Stimulated activated CD4-positive, alpha-beta T cell treated with anti-CD3 and anti-CD28 coated beads, Interleukin-15, amount 100 ng/mL, for 24 hours (primary cell): ENCODE data around the gene RPIA.
"Not testable (repeated sequence)": the region's sequence is repeated elsewhere in the genome, so short reads cannot be mapped to it uniquely, and the experiment has no call there.

Experiments
- DNase-seq: peaks from one replicate; pipeline ENCODE4 v3.0.0-alpha.2; 2020

Gene RPIA

DNA sequence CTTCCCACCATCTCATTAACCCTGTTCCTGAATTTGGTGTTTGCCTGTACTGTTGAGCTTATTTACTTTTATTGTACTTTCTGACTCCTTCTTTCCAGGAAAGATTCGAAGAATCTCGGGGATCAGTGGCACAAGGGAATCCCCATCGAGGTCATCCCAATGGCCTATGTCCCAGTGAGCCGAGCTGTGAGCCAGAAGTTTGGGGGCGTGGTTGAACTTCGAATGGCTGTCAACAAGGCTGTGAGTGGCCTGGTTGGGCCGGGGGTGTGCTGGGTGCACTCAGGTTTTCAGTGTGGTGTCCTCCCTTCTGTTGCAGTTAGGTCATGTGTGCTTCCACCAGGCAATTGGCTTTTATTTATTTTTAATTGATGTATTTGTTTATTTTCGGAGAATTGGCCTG is 45.0 kb downstream of the RPIA start:
- DNase-seq, result no peak

DNA sequence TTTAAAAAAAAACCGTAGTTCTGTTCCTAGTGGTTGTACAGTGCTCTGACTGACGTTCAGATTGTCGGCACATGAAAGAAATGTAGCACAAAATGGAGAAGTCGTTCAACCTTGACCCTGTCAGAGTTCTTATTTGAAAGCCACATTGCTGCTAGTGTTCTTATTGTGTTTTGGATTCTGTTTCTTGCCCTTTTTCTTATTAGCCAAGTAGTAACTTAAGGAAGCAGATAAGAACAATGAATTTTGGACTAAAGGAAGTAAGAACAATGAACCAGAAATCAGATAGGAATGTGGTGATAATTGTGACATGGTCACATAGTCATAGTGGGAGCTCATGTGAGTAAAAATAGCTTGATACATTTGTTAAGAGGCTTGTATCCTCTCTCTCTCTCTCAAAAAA is 45.9 kb downstream of the RPIA start:
- no peak for DNase-seq

GRCh38 chr2:88738271-88738670 is 46.8 kb downstream of the RPIA start:
- DNase-seq, result no peak

DNA sequence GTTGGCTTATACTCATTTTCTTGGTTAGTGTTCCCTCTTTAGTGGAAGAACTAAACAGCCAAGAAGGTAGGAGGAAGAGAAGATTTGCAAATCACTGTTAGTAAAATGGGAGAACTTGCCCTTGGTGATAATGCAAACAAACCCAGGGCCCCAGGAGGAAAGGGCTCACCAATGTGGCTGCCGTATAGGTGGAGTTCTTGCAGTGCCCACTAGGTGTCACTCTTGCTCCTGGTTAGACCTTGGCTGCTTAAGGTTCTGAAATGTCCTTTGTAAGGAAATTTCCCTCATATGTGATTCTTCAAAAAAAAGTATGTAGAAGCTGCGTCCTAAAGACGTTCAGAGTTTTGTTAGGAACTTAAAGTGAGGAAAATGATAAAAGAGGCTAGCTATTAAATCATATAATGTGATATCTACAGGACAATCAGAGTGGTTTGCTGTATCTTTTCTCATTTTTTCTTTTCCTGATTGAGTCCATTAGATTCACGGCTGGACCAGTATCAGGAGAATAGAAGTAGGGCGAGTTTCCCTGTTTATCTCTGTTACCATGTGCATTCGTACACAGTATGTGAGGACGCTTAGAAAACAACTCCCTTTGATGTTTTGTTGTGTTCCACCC is 48.6 kb downstream of the RPIA start:
- DNase-seq, result peak; percentile 79

DNA sequence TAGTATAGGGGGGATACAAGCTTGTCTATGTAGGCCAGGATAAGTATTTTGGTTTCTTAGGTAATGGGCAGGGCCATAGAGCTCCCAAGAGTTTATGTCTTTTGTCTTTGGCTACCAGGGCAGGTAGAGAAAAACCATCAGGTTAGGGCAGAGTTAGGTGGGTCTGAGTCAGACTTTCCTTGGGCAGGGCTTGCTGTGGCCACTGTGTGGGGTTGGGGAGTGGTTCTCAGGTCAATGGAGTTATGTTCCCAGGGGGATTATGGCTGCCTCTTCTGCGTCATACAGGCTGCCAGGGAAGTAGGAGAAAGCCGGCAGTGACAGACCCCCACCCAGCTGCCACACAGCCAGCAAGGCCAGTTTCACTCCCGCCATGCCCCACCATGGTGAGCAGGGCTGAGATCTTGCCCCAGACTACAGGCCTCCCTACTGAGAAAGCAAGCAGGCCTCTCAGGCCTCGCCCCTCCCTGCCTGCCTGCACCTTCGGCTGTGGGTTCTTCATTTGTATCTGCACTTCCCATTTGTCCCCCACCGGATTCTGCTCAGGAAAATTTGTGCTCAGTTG is 55.5 kb downstream of the RPIA start:
- no peak for DNase-seq

DNA sequence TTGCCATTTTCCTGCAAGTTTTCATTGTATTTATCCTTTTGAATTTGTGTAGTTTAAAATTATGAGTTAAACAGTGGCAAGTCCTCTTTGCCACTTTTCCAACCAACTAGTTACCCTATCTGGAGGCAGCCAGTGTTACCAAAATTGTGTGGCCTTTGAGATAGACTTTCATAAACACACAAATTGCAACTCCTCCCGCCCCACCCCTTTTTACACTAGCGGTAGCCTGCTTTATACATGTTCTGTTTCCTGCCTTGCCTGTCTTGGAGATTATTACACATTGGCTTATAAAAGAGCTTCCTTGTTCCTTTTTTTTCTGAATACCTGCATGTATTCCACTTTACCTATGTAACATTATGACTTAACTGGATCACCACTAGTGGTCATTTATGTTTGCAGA is 56.5 kb downstream of the RPIA start:
- no peak for DNase-seq

DNA sequence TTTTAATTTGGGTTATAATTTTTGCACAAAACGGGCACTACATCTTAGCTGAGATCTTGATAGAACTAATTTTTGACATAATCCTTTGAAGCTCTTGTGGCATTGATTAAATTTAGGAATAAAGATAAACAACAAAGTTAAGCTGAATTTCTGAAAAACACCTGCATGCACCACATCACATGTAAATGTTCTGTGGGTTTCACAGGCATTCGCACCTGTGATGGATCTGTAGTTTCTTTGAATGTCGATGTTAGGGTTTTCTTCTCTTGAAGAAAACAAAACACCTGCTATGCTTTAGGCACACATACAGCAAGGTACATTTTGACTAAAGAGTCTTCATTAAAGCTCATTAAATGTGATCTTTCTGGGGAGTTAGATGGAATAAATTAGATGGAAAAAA is 60.3 kb downstream of the RPIA start:
- DNase-seq, result no peak

DNA sequence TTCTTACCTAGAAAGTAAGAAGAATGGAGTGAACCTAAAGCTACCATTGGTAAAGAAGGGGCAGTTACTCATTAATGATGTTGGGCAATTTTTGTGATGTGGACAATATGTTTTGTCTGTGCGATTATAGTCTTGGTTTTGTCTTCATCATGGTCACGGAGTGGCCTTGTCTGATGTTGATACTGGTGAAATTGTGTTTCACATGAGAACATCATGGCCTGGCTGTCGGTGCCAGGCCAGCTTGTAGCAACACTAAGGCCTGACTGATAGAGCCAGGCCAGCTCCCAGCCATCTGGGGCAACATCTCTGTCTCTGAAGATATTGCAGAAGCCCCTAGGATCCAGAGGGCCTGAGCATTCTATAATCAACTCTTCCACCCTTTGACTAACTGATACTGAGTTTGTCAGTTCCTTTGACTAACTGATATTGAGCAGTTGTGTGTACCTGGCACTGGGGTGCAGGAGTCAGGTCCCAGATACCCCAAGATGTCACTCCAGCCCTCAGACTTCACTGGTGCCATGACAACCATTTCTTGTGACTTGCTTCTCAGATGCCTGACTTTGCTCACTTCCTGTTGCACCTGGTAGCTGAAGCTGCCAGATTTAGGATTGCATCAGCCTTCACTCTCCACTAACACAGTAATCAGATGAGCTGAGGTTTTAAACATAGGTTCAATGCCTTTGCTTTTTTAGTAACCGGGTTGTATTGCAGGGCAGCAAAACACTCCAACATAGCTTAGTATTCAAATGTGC is 62.5 kb downstream of the RPIA start:
- DNase-seq, result peak; percentile 33

GRCh38 chr2:88754585-88755320 is 63.3 kb downstream of the RPIA start:
- no peak for DNase-seq

DNA sequence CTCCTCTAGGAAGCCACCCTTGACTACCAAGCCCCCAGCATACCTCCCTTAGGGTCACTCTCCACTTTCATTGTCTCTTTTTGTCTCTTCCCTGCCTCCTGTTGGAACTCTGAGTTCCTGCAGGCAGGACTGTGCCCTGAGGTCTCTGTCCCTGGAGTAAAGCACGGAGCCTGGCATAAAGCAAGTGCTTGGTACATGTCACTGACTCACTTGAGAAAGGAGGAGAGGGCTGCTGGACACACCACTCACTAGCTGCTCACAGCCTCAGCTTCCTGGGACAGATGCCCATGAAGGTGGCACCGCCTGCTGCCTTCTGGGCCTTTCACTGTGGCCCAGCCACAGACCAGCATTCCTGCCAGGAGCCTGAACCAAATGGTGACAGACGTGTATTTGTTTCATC is 64.4 kb downstream of the RPIA start:
- DNase-seq, result no peak

GRCh38 chr2:88757025-88757424 is 65.6 kb downstream of the RPIA start:
- no peak for DNase-seq

DNA sequence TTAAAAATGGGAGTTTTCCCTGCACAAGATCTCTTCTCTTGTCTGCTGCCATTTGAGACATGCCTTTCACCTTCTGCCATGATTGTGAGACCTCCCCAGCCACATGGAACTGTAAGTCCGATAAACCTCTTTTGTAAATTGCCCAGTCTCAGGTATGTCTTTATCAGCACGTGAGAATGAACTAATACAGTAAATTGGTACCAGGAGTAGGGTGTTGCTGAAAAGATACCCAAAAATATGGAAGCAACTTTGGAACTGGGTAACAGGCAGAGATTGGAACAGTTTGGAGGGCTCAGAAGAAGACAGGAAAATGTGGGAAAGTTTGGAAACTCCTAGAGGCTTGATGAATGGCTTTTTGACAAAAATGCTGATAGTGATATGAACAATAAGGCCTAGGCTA is 67.2 kb downstream of the RPIA start:
- DNase-seq, result not testable (repeated sequence)

- DNase-seq, result no peak
Observed at GRCh38 chr2:88760819-88761598, 69.5 kb downstream of the RPIA start.

- DNase-seq, result no peak
Observed at GRCh38 chr2:88764141-88764849, 72.8 kb downstream of the RPIA start.

DNA sequence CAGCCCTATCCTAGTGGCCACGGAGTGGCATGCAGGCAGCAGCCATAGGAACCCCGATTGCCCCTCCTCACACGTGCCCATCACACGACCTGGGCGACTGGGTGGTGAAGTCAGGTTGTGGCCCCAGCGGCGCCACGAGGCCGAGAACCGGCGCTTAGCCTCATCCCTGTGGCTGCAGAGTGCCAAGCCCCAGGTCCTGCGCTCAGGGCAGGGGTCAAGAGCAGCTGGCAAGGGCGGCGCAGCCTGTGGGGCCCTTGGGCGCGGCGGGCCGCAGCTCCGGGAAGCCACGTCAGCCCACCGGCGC is 73.3 kb downstream of the RPIA start:
- no peak for DNase-seq

DNA sequence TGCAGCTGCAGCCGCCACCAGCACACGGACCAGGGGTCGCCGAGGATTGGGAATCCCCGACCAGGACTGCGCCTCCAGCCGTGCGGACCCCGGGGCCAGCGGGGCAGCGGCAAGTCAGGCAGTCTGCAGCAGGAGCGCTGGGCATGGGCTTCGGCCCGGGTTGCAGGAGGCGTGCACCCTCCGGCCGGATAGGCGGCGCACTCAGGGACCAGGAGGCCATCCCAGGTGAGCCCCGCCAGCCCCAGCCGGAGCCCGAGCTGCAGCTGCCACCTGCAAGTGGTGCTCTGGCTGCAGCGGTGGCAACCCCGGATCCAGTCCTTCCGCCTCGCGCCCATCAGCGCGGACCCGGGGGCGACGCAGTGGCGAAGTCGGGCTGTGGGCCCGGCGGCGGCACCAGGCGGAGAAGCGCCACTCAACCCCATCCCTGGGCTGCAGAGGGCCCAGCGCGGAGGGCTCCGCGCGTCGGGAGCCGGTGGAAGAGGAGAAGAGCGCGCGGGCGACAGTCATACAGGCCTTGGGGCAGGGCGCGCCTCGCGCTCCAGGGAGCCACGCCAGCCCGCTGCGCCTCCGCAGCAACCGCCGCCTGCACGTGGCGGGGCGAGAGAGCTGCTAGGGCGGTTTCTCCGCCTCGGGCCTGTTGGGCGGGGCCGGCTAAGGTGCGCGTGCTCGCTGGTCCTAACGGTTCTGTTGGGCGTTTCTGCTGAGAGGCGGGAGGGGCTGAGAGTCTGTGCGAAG is 73.8 kb downstream of the RPIA start:
- DNase-seq, result peak; percentile 80

GRCh38 chr2:88765889-88766481 is 74.5 kb downstream of the RPIA start:
- DNase-seq, result not testable (repeated sequence)

GRCh38 chr2:88770016-88770415 is 78.5 kb downstream of the RPIA start:
- no peak for DNase-seq

GRCh38 chr2:88773233-88774028 is 82.0 kb downstream of the RPIA start:
- not testable (repeated sequence) for DNase-seq

DNA sequence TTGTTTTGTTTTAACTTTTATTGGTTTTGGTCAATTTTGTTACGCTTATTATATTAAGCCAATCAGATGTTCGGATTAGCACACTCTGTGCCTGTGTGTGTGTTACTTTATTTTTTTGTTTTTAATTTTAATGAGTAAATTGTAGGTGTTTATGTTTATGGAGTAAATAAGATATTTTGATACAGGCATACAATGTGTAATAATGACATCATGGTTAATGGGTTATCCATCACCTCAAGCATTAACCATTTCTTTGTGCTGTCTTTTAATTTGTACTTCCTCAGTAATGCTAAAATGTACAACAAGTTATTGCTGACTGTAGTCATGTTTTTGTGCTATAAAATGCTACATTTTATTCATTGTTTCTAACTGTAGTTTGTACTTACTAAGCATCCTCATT is 97.7 kb downstream of the RPIA start:
- DNase-seq, result not testable (repeated sequence)
